Liver (tissue), 9 donors: Measurements from ENCODE around the gene CGNL1. TPM values are rescaled to one million over a fixed set of nuclear protein-coding genes. Genes with fewer than 3 reads are reported as not detected.

Experiments used
- DNase-seq: peaks from one replicate; pipeline ENCODE4 v3.0.0-alpha.2; 2017; ENCODE audit warnings: low spot score
- H3K27ac ChIP-seq, 2 donors: one replicate each; pipeline ENCODE4 v1.7.0; 2013; ENCODE audit warnings: inconsistent platforms in 2 of 2, low read length in 2 of 2, control low read depth in 1 of 2, low read depth in 1 of 2, mild to moderate bottlenecking in 1 of 2
- H3K27me3 ChIP-seq, 4 donors: one replicate each; pipeline versions ENCODE4 v1.6.1 to v1.7.0; 2013; ENCODE audit warnings: low read length in 3 of 4, inconsistent platforms in 1 of 4, mild to moderate bottlenecking in 1 of 4, moderate library complexity in 1 of 4; ENCODE audit not compliant: control insufficient read depth in 4 of 4, insufficient read depth in 4 of 4
- H3K36me3 ChIP-seq, 4 donors: one replicate each; pipeline versions ENCODE4 v1.6.1 to v1.7.0; 2013; ENCODE audit warnings: low read length in 3 of 4, mild to moderate bottlenecking in 3 of 4, low read depth in 1 of 4, moderate library complexity in 1 of 4; ENCODE audit not compliant: control insufficient read depth in 4 of 4, insufficient read depth in 3 of 4
- H3K4me1 ChIP-seq, 4 donors: one replicate each; pipeline versions ENCODE4 v1.6.1 to v1.7.0; 2013; ENCODE audit warnings: low read length in 3 of 4, mild to moderate bottlenecking in 3 of 4, moderate library complexity in 1 of 4; ENCODE audit not compliant: control insufficient read depth in 4 of 4, insufficient read depth in 4 of 4
- H3K4me3 ChIP-seq, 3 donors: one replicate each; pipeline versions ENCODE4 v1.6.1 to v1.7.0; 2013; ENCODE audit warnings: low read length in 3 of 3, control low read depth in 1 of 3, low read depth in 1 of 3, mild to moderate bottlenecking in 1 of 3
- H3K9ac ChIP-seq, 2 donors: one replicate each; pipeline ENCODE4 v1.7.0; 2013; ENCODE audit warnings: low read length in 2 of 2, mild to moderate bottlenecking in 2 of 2, moderate library complexity in 2 of 2, control low read depth in 1 of 2, low read depth in 1 of 2
- H3K9me3 ChIP-seq, 4 donors: one replicate each; pipeline versions ENCODE4 v1.6.1 to v1.7.0; 2013; ENCODE audit warnings: low read length in 3 of 4; ENCODE audit not compliant: control insufficient read depth in 4 of 4
- ATF3 ChIP-seq: IDR thresholded peaks from 2 replicates; pipeline ENCODE4 v1.6.1; 2016; ENCODE audit warnings: antibody characterized with exemption
- EGR1 ChIP-seq, 2 donors: IDR thresholded peaks; 2 replicates each; pipeline ENCODE4 v1.6.1; 2016 to 2018; ENCODE audit warnings: antibody characterized with exemption in 2 of 2, low read depth in 2 of 2
- FOXA1 ChIP-seq: IDR thresholded peaks from 2 replicates; pipeline ENCODE4 v1.6.1; 2016; ENCODE audit warnings: antibody characterized with exemption
- FOXA2 ChIP-seq: IDR thresholded peaks from 2 replicates; pipeline ENCODE4 v1.6.1; 2016; ENCODE audit warnings: antibody characterized with exemption
- GABPA ChIP-seq, 2 donors: IDR thresholded peaks in 1 of 2; conservative IDR thresholded peaks in 1 of 2; 2 replicates each; pipeline ENCODE4 v1.6.1; 2016; ENCODE audit warnings: antibody characterized with exemption in 2 of 2, mild to moderate bottlenecking in 1 of 2, moderate library complexity in 1 of 2
- HNF4A ChIP-seq, 2 donors: conservative IDR thresholded peaks; 2 replicates each; pipeline ENCODE4 v1.6.1; 2016; ENCODE audit warnings: antibody characterized with exemption in 2 of 2, mild to moderate bottlenecking in 2 of 2
- HNF4G ChIP-seq: IDR thresholded peaks from 2 replicates; pipeline ENCODE4 v1.6.1; 2016; ENCODE audit warnings: antibody characterized with exemption
- JUND ChIP-seq, 2 donors: IDR thresholded peaks; 2 replicates each; pipeline ENCODE4 v1.6.1; 2016; ENCODE audit warnings: antibody characterized with exemption in 2 of 2
- MAX ChIP-seq: IDR thresholded peaks from 2 replicates; pipeline ENCODE4 v1.6.1; 2016; ENCODE audit warnings: antibody characterized with exemption
- NR2F2 ChIP-seq: IDR thresholded peaks from 2 replicates; pipeline ENCODE4 v1.6.1; 2016; ENCODE audit warnings: antibody characterized with exemption
- RAD21 ChIP-seq, 2 donors: IDR thresholded peaks; 2 replicates each; pipeline ENCODE4 v1.6.1; 2016; ENCODE audit warnings: antibody characterized with exemption in 2 of 2, mild to moderate bottlenecking in 2 of 2
- RXRA ChIP-seq, 2 donors: IDR thresholded peaks; 2 replicates each; pipeline ENCODE4 v1.6.1; 2017 to 2018; ENCODE audit warnings: antibody characterized with exemption in 2 of 2, mild to moderate bottlenecking in 1 of 2
- SP1 ChIP-seq: IDR thresholded peaks from 2 replicates; pipeline ENCODE4 v1.6.1; 2018; ENCODE audit warnings: antibody characterized with exemption, mild to moderate bottlenecking
- TAF1 ChIP-seq: conservative IDR thresholded peaks from 2 replicates; pipeline ENCODE4 v1.6.1; 2016; ENCODE audit warnings: antibody characterized with exemption, mild to moderate bottlenecking
- YY1 ChIP-seq: IDR thresholded peaks from 2 replicates; pipeline ENCODE4 v1.6.1; 2016; ENCODE audit warnings: antibody characterized with exemption, mild to moderate bottlenecking
- ZBTB33 ChIP-seq: IDR thresholded peaks from 2 replicates; pipeline ENCODE4 v1.6.1; 2016; ENCODE audit warnings: antibody characterized with exemption
- WGBS: extraction: QIAGEN DNeasy Blood & Tissue Kit; methylation state at CpG from one replicate; pipeline ENCODE4 v1.1.7; 2013; 5-methylcytosine and 5-hydroxymethylcytosine counted together
- polyA plus RNA-seq, 2 donors: library from polyadenylated mRNA; stranded (reverse) in 1 of 2; unstranded in 1 of 2; fragments of 200-250 nt in 1 of 2; fragments of >200 nt in 1 of 2; fragmentation: Nextera tagmentation in 1 of 2; extraction: Ambion mirVana in 1 of 2; gene quantifications; one replicate each; pipeline versions ENCODE4 v1.2.1 to v1.2.3, GENCODE V29; 2013 to 2015
- total RNA-seq, 2 donors: library from RNA; depleted of rRNA; stranded (reverse); fragments of >200 nt; gene quantifications; one replicate each; pipeline ENCODE4 v1.2.3, GENCODE V29; 2014
- TF ChIP-seq, protein P1 (sequence below): IDR thresholded peaks from 2 replicates; pipeline ENCODE4 v1.6.1; 2016; ENCODE audit warnings: antibody characterized with exemption, mild to moderate bottlenecking
- TF ChIP-seq, protein P2 (sequence below): fragments of 150-350 bp; IDR thresholded peaks from 2 replicates; pipeline ENCODE4 v1.5.1; 2017; ENCODE audit warnings: improper control_type of control experiment, low read depth, low read length; ENCODE audit not compliant: missing input control
- donor health status: healthy.
- donor health status: healthy.
- donor health status: healthy.
- donor health status: healthy.
- donor health status: healthy.

The CGNL1 gene
- total and polyA plus RNA-seq, 4 donors = 12.0 to 31.9 (median 16.1) TPM

GRCh38 chr15:57439128-57440027 lies 63.1 kb downstream of the CGNL1 start (continued):
- TF ChIP-seq, protein P1, sequence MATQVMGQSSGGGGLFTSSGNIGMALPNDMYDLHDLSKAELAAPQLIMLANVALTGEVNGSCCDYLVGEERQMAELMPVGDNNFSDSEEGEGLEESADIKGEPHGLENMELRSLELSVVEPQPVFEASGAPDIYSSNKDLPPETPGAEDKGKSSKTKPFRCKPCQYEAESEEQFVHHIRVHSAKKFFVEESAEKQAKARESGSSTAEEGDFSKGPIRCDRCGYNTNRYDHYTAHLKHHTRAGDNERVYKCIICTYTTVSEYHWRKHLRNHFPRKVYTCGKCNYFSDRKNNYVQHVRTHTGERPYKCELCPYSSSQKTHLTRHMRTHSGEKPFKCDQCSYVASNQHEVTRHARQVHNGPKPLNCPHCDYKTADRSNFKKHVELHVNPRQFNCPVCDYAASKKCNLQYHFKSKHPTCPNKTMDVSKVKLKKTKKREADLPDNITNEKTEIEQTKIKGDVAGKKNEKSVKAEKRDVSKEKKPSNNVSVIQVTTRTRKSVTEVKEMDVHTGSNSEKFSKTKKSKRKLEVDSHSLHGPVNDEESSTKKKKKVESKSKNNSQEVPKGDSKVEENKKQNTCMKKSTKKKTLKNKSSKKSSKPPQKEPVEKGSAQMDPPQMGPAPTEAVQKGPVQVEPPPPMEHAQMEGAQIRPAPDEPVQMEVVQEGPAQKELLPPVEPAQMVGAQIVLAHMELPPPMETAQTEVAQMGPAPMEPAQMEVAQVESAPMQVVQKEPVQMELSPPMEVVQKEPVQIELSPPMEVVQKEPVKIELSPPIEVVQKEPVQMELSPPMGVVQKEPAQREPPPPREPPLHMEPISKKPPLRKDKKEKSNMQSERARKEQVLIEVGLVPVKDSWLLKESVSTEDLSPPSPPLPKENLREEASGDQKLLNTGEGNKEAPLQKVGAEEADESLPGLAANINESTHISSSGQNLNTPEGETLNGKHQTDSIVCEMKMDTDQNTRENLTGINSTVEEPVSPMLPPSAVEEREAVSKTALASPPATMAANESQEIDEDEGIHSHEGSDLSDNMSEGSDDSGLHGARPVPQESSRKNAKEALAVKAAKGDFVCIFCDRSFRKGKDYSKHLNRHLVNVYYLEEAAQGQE = no peak
- no peak for TF ChIP-seq NR2F2
- TF ChIP-seq FOXA1 = no peak
- no peak for TF ChIP-seq YY1
- TF ChIP-seq ATF3 = no peak

DNA sequence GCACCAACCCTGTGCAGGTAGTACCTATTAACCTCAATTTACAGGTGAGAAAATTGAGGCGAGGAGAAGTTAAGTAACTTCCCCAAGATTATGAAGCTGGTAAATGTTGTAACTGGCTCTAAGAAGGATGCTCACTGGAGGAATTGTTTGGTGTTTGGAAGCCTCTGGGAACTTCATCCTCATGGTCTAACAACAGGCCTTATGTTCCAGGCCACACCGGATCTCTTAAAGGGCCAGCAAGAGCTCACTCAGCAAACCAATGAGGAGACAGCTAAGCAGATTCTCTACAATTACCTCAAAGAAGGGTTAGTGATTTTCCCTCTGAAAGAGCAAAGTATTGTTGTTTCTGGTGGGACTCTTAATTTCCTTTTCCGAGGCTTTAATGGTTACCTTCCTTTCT lies 63.9 kb downstream of the CGNL1 start:
- H3K36me3 ChIP-seq = peaks cover 3 to 31% (median 20%) of the 10 kb centered on the region in 4 donors
- H3K4me3 ChIP-seq = no peak overlapping the region
- TF ChIP-seq RXRA (IDR thresholded peaks at IDR 0.05) (no peak), NR2F2 (no peak), FOXA2 (no peak), MAX (no peak), RAD21 (IDR thresholded peaks at IDR 0.05) (no peak), GABPA (IDR thresholded peaks at IDR 0.05 in 1 of 2, conservative IDR thresholded peaks at IDR 0.05 in 1 of 2) (no peak), HNF4A (conservative IDR thresholded peaks at IDR 0.05) (no peak), ZBTB33 (no peak), FOXA1 (no peak), HNF4G (no peak), EGR1 (IDR thresholded peaks at IDR 0.05; ENCODE audit: low read depth in 2 of 2) (no peak), ATF3 (no peak), SP1 (no peak), YY1 (no peak), JUND (IDR thresholded peaks at IDR 0.05) (no peak), TAF1 (no peak)
- TF ChIP-seq, protein P1 = no peak
- TF ChIP-seq, protein P2, sequence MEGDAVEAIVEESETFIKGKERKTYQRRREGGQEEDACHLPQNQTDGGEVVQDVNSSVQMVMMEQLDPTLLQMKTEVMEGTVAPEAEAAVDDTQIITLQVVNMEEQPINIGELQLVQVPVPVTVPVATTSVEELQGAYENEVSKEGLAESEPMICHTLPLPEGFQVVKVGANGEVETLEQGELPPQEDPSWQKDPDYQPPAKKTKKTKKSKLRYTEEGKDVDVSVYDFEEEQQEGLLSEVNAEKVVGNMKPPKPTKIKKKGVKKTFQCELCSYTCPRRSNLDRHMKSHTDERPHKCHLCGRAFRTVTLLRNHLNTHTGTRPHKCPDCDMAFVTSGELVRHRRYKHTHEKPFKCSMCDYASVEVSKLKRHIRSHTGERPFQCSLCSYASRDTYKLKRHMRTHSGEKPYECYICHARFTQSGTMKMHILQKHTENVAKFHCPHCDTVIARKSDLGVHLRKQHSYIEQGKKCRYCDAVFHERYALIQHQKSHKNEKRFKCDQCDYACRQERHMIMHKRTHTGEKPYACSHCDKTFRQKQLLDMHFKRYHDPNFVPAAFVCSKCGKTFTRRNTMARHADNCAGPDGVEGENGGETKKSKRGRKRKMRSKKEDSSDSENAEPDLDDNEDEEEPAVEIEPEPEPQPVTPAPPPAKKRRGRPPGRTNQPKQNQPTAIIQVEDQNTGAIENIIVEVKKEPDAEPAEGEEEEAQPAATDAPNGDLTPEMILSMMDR = no peak
- WGBS = 84% methylated on average over 3 of the region's 3 CpGs
- H3K9me3 ChIP-seq = no peaks in the 10 kb centered on the region
- no peak for DNase-seq
- peak overlapping the region in 1 of 2 donors; percentile 44 for H3K27ac ChIP-seq
- H3K27me3 ChIP-seq = no peaks in the 10 kb centered on the region
- H3K4me1 ChIP-seq = peaks cover 7 to 38% (median 24%) of the 10 kb centered on the region in 4 donors
- no peak overlapping the region for H3K9ac ChIP-seq
